OCI-LY3 (cell line): ENCODE measurements around the gene MSL1.

Experiments used
- CTCF ChIP-seq: fragments of 200-600, 300-600 bp; sonication (generic); IDR thresholded peaks from 2 replicates; pipeline ENCODE4 v1.5.1; 2014; ENCODE audit warnings: antibody characterized with exemption, low read length, low read depth
- EZH2phosphoT487 ChIP-seq: fragments of 200-600 bp; shearing (Covaris generic); IDR thresholded peaks from 2 replicates; pipeline ENCODE4 v1.6.1; 2018; ENCODE audit warnings: antibody characterized with exemption, mixed run types, low read depth

GRCh38 chr17:40159456-40159855 is 37.7 kb downstream of the MSL1 start:
- no peak for TF ChIP-seq CTCF
- TF ChIP-seq EZH2phosphoT487, result no peak
